Activated B cell treated with CpG ODN at 0.5 μM for 24 hours (primary cell): ENCODE data around the gene HMBS. TPM values are rescaled to one million over a fixed set of nuclear protein-coding genes. Genes with fewer than 3 reads are reported as not detected.

Experiments
- ATAC-seq: fragments of 200-7000 bp; cut with Tn5 transposase; one replicate; pipeline ENCODE4 v1.10.0; 2021; ENCODE audit warnings: low read depth, mild to moderate bottlenecking, moderate library complexity
- CTCF ChIA-PET: fragments of 350-600 bp; sonication (Branson Sonifier 250); formaldehyde crosslinking; loops from one replicate; lab custom pipeline; 2021; ENCODE audit warnings: antibody characterized with exemption; lab: Charles Lee
- POLR2A ChIA-PET: fragments of 350-600 bp; sonication (Branson Sonifier 250); formaldehyde crosslinking; loops from one replicate; lab custom pipeline; 2021; ENCODE audit warnings: antibody characterized with exemption; lab: Charles Lee
- DNase-seq: peaks from one replicate; pipeline ENCODE4 v3.0.0; 2022
- H3K27ac Mint-ChIP-seq: one replicate; pipeline ENCODE4 v1.8.0; 2020; ENCODE audit warnings: mixed read lengths
- H3K27me3 Mint-ChIP-seq: one replicate; pipeline ENCODE4 v1.8.0; 2021; ENCODE audit warnings: mixed read lengths
- H3K36me3 Mint-ChIP-seq: one replicate; pipeline ENCODE4 v1.8.0; 2021; ENCODE audit warnings: low read depth, mixed read lengths
- H3K4me1 Mint-ChIP-seq: one replicate; pipeline ENCODE4 v1.8.0; 2021; ENCODE audit warnings: mixed read lengths
- H3K4me3 Mint-ChIP-seq: one replicate; pipeline ENCODE4 v1.8.0; 2020; ENCODE audit warnings: mild to moderate bottlenecking, mixed read lengths
- H3K9me3 Mint-ChIP-seq: one replicate; pipeline ENCODE4 v1.8.0; 2020; ENCODE audit warnings: mixed read lengths
- CTCF ChIP-seq: fragments of 200-600 bp; IDR thresholded peaks from one replicate; pipeline ENCODE4 v1.8.0; 2022; ENCODE audit warnings: antibody characterized with exemption, mild to moderate bottlenecking
- intact Hi-C: fragments of 100-400 bp; cut with micrococcal nuclease; formaldehyde crosslinking; loops from one replicate; pipeline ENCODE4 v1.15.1; 2024
- total RNA-seq: library from RNA; stranded (reverse); gene quantifications from 2 replicates; pipeline ENCODE4 v1.2.3, GENCODE V29; 2022

The HMBS gene
- total RNA-seq, 1 donor from 2014 or later, result 26.9 TPM

- no peaks in the 10 kb centered on the region for H3K27me3 Mint-ChIP-seq
- no peak for TF ChIP-seq CTCF
- no peaks in the 10 kb centered on the region for H3K9me3 Mint-ChIP-seq
- POLR2A ChIA-PET, result interaction anchor here (0.5 to 3.1 kb wide), 33 partner anchors 8 to 735 kb away, joined by 3 to 69 read pairs (median 5); partner anchors contain the start of genes ABCG4, C2CD2L, CENATAC and DDX6
- peak overlapping the region; percentile 92 for H3K4me3 Mint-ChIP-seq
- peaks cover 50% of the 10 kb centered on the region for H3K4me1 Mint-ChIP-seq
- CTCF ChIA-PET, result interaction anchor here (1.2 to 1.9 kb wide), 5 partner anchors 8 to 103 kb away, joined by 3 to 9 read pairs (median 5); partner anchors contain the start of genes HINFP and VPS11
- H3K36me3 Mint-ChIP-seq, result peaks cover 55% of the 10 kb centered on the region
- peak; percentile 7 for ATAC-seq
- intact Hi-C loops, result loop anchor here (1.0 kb wide), 1 partner anchor 75 kb away; no protein-coding TSS in a partner anchor
- H3K27ac Mint-ChIP-seq, result peak overlapping the region; percentile 89
- DNase-seq, result no peak
These were observed 9.5 kb downstream of the HMBS start for GRCh38 chr11:119093942-119094815.

GRCh38 chr11:119094816-119095065 is 10.1 kb downstream of the HMBS start:
- peaks cover 55% of the 10 kb centered on the region for H3K36me3 Mint-ChIP-seq
- ChIA-PET POLR2A (interaction anchor here (0.6 to 3.1 kb wide), 32 partner anchors 9 to 735 kb away, joined by 3 to 69 read pairs (median 4); partner anchors contain the start of genes ABCG4, C2CD2L, CENATAC and DDX6), CTCF (interaction anchor here (0.9 to 1.9 kb wide), 6 partner anchors 9 to 102 kb away, joined by 3 to 9 read pairs (median 5); partner anchors contain the start of genes HINFP, HMBS and VPS11)
- intact Hi-C loops, result loop anchor here (1.0 kb wide), 10 partner anchors 9 to 103 kb away; partner anchors contain the start of genes C2CD2L, CENATAC, HINFP and HYOU1
- ATAC-seq (peak; percentile 42), DNase-seq (no peak)
- no peak for TF ChIP-seq CTCF
- peaks cover 50% of the 10 kb centered on the region for H3K4me1 Mint-ChIP-seq
- no peaks in the 10 kb centered on the region for H3K9me3 Mint-ChIP-seq
- H3K27ac Mint-ChIP-seq, result peak overlapping the region; percentile 89
- peak overlapping the region; percentile 92 for H3K4me3 Mint-ChIP-seq
- H3K27me3 Mint-ChIP-seq, result no peaks in the 10 kb centered on the region

- H3K9me3 Mint-ChIP-seq, result no peaks in the 10 kb centered on the region
- H3K4me1 Mint-ChIP-seq, result peaks cover 50% of the 10 kb centered on the region
- peak; percentile 87 for ATAC-seq
- no peak for TF ChIP-seq CTCF
- no peaks in the 10 kb centered on the region for H3K27me3 Mint-ChIP-seq
- POLR2A ChIA-PET, result interaction anchor here (0.6 to 3.1 kb wide), 31 partner anchors 10 to 736 kb away, joined by 3 to 69 read pairs (median 5); partner anchors contain the start of genes ABCG4, C2CD2L, CENATAC and DDX6
- DNase-seq, result peak; percentile 96
- peak overlapping the region; percentile 89 for H3K27ac Mint-ChIP-seq
- CTCF ChIA-PET, result interaction anchor here (0.9 to 1.9 kb wide), 5 partner anchors 10 to 101 kb away, joined by 3 to 9 read pairs (median 5); partner anchors contain the start of genes HINFP, HMBS and VPS11
- peak overlapping the region; percentile 92 for H3K4me3 Mint-ChIP-seq
- intact Hi-C loops, result loop anchor here (1.0 kb wide), 9 partner anchors 10 to 102 kb away; partner anchors contain the start of genes C2CD2L, CENATAC, HINFP and HYOU1
- peaks cover 53% of the 10 kb centered on the region for H3K36me3 Mint-ChIP-seq
These were observed 10.6 kb downstream of the HMBS start for GRCh38 chr11:119095066-119095880.

- no peak overlapping the region for H3K27ac Mint-ChIP-seq
- H3K9me3 Mint-ChIP-seq, result no peaks in the 10 kb centered on the region
- H3K4me1 Mint-ChIP-seq, result peaks cover 62% of the 10 kb centered on the region
- TF ChIP-seq CTCF, result no peak
- CTCF ChIA-PET, result interaction anchor here (0.7 kb wide), 1 partner anchor 9 kb away, joined by 3 read pairs; no protein-coding TSS in a partner anchor
- no peak for ATAC-seq
- H3K36me3 Mint-ChIP-seq, result peaks cover 44% of the 10 kb centered on the region
- H3K27me3 Mint-ChIP-seq, result no peaks in the 10 kb centered on the region
- POLR2A ChIA-PET, result interaction anchor here (0.7 to 1.0 kb wide), 2 partner anchors 11 to 15 kb away, joined by 3 to 5 read pairs; partner anchors contain the start of gene HMBS
- no peak for DNase-seq
- H3K4me3 Mint-ChIP-seq, result no peak overlapping the region
- intact Hi-C loops, result loop anchor here (2.0 kb wide), 1 partner anchor 15 kb away; the partner anchor contains the start of gene HMBS
These were observed 15.0 kb downstream of the HMBS start for GRCh38 chr11:119099711-119100110.
